GM18868 (cell line): ENCODE results near the gene ZMYND8.
"Not testable (repeated sequence)": the region's sequence is repeated elsewhere in the genome, so short reads cannot be mapped to it uniquely, and the experiment has no call there.

Experiments used
- ATAC-seq: cut with Tn5 transposase; IDR thresholded peaks from one replicate; pipeline ENCODE4 v1.9.1; 2021; ENCODE audit warnings: mild to moderate bottlenecking, moderate library complexity; ENCODE audit not compliant: unreplicated experiment

Gene ZMYND8

GRCh38 chr20:47271046-47271615, 85.4 kb downstream of the ZMYND8 start:
- no peak for ATAC-seq

DNA sequence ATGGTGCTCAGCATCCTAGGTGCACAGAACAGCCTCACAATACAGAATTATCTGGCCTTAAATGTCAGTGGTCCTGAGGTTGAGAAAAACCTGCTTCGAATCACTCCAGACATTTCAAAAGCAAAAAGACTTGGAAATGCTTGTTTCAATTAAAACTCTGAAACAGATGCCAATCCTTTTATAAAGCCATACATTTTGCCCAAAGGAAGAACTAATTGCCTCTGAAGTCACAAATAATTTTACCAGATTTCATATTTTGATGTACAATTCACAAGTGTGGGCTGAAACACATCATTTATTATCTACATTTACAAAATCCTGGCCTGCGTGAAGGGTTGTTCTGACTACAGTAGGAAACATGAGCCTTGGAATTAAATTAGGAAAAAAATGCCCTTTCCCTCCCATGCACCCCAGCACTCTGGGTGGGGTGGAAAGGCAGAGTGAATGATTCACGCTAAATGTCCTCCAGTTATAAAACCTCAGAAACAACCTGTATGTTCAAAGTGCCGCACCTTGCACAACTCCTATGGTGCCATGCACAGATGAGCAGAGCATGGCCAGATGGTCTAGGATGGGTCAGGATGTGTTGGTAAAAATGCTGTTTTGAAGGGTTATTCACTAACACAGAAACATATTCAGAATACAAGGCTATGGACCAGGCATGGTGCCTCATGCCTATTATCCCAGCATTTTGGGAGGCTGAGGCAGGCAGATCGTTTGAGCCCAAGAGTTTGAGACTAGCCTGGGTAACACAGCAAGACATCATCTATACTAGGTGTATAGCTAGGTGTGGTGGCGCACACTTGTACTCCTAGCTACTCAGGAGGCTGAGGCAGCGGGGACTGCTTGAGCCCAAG, 87.0 kb downstream of the ZMYND8 start:
- ATAC-seq: no peak

GRCh38 chr20:47267621-47268020, 88.9 kb downstream of the ZMYND8 start:
- ATAC-seq: no peak

- ATAC-seq: no peak
These were observed 89.5 kb downstream of the ZMYND8 start for GRCh38 chr20:47266847-47267515.

DNA sequence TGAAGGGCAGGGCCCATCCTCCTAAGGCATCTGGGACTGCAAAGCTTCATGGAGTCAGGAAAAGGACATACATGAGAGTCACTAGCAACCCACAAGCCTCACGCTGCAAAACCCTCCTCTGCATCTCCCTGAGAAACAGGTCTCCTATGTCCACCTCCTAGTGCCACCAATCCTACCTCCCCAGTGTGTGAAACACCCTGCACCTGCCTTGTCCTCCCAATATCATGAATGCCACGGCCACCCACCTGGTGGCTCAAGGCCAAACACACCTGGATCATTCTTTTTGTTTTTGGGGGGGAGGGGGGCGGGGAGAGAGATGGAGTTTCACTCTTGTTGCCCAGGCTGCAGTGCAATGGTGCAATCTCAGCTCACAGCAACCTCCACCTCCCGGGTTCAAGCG, 90.5 kb downstream of the ZMYND8 start:
- no peak for ATAC-seq

DNA sequence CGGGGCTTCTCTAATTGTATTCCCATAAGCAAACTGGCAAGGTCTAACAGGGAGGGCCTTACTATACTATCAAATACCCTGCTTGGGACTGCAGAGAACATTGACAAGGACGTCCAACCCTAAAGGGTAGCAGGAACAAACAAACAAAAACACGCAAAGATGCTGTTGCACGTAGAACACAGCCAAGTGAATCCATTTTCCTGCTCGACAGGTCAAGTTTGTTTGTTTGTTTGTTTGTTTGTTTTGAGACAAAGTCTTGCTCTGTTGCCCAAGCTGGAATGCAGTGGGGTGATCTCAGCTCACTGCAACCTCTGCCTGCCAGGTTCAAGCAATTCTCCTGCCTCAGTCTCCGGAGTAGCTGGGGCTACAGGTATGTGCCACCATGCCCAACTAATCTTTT, 91.3 kb downstream of the ZMYND8 start:
- no peak for ATAC-seq

- ATAC-seq: not testable (repeated sequence)
These were observed 92.2 kb downstream of the ZMYND8 start for GRCh38 chr20:47264137-47264769.

GRCh38 chr20:47263465-47264084, 92.9 kb downstream of the ZMYND8 start:
- ATAC-seq: no peak

DNA sequence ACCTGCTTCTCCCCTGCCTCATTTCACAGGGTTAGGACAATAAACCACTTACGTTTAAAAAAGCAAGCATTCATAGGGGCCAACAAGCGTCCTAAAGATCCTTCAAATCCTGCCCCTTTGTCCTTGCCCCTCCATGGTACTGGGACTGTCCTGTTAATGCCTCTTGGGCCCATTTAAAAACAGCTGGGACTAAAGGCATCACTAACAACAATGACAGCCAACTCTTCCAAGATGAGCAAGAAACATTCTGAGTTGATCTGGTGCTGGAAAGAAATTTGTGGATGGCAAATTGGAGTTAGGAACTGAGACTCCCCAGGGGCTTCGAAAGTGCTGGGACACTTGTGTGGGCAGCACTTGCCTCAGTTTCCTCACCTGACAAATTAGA, 93.4 kb downstream of the ZMYND8 start:
- ATAC-seq: no peak

DNA sequence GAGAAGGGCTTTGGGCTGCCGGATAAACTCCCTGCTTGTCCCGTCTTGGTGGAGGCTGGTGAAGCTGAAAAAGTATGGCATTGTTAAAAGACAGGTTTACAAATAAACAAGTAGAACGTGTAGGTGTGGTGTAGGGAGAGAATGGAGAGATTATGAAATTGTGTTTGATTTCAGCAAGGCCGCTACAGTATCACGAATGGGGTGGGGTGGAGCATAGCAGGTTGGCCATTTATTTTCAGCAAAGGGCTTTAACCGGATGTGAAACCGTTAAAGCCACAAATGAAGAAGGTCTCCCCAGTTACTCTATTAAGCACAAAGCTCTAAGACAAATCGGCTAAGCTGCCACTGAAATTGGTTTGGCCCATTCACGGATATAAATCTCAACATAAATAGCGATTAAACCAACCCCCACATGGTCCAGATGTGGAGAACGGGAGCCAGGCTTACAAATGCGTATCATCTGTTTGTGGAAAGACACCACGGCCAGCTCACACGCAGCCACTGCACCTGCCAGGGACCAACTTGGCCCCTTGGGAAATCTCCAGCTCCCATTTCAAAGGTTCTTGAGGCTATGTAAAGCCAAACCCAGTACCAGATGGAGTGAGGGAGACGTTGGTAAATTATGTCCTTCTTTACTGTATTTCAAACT, 94.0 kb downstream of the ZMYND8 start:
- ATAC-seq: peak; percentile 58

DNA sequence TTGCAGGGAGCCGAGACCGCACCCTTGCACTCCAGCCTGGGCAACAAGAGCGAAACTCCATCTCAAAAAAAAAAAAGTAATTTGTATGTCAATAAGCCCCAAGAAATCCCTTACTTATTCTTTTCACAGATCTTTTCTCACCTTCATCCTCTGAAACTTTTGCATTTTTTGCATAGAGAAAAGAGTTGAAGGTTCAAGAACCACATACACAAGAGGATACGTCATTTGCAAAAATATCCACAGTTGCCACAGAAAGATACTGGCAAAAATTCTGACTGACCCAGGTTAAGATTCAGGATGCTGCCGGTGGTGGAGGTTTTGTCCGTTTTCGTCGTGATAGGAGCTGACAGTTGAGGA, 94.5 kb downstream of the ZMYND8 start:
- ATAC-seq: no peak

DNA sequence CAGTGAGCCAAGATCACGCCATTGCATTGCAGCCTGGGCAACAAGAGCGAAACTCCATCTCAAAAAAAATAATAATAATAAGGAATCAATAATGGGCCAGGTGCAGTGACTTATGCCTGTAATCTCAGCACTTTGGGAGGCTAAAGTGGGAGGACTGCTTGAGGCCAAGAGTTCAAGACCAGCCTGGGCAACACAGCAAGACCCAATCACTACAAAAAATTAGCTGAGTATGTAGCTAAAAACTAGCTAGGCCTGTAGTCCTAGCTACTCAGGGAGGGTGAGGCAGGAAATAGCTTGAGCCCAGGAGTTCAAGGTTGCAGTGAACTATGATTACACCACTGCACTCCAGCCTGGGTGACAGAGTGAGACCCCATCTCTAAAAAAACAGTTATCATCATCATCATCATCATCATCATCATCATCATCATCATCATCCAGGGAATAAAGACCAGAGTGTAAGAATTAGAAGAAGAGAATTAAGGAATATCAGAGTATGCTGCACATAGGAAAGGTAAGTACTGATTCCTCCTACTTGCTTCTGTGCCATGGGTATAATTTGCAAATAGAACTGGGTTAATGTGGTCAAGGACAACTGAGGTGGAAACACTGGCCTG, 95.2 kb downstream of the ZMYND8 start:
- ATAC-seq: not testable (repeated sequence)

- ATAC-seq: not testable (repeated sequence)
These were observed 95.9 kb downstream of the ZMYND8 start for GRCh38 chr20:47260540-47261126.

DNA sequence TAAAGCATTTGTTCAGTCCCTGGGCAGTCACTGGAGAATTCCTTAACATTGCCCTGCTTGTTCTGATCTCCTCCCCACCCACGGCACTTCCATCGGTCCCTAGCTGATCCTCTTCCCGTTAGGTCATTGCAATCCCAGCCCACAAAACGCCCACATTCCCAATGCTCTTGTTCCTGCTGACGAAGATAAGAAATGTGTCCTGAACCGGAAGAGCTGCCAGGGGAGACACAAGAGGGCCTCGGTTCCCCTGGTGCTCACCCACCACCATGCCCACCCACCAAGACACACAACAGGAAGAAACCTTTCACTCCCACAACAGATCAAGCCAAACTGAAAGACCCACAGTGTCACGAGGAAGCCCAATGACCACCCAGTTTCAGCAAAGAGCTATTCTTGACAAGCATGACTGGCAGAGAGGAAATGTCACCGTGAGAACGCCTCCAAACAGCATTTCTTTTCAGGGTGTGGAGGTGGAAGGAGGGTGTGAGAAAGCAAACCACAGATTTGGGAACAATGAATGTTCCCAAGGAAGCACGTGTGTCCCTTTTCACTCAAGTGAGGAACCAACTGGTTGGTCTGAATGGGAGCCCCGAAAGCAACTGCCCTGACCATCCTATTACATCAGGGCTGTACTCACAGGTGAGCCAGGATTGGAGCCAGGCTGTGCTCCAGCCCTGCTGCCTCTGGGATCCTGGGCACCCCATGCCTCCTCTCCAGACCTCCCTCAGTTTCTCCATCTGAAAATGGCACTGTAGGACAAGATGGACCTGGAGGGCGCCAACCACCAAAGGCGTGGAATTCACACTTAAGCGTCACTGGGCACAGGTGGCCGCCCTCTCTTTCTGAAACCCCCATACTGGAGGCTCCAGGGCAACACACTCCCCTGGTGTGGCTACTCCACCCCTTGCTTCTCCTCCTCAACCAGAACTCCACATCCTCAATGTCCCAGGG, 97.5 kb downstream of the ZMYND8 start:
- peak; percentile 64 for ATAC-seq

DNA sequence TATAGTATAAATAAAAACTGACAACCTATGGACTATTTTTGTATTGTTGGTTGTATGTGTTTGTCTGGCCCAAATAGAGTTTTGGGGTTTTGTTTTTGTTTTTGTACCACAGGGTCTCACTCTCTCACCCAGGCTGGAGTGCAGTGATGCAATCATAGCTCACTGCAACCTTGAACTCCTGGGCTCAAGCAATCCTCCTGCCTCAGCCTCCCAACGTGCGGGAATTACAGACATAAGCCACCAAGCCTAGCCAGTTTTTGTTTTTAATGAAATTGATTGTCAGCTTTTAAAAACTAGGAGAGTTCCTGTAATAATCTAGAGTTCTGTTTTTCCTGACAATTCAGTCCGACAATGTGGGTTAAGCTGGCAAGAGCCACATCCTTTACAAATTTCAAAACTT, 98.7 kb downstream of the ZMYND8 start:
- ATAC-seq: no peak

GRCh38 chr20:47257256-47257655, 99.2 kb downstream of the ZMYND8 start:
- no peak for ATAC-seq

GRCh38 chr20:47256668-47257236, 99.7 kb downstream of the ZMYND8 start:
- no peak for ATAC-seq

- ATAC-seq: no peak
These were observed 102.6 kb downstream of the ZMYND8 start for GRCh38 chr20:47253872-47254271.
